HG02623 (cell line): ENCODE results near the gene PTPRU.

Experiments
- ATAC-seq: cut with Tn5 transposase; IDR thresholded peaks from one replicate; pipeline ENCODE4 v1.9.1; 2021; ENCODE audit warnings: moderate library complexity; ENCODE audit not compliant: unreplicated experiment

Gene PTPRU

DNA sequence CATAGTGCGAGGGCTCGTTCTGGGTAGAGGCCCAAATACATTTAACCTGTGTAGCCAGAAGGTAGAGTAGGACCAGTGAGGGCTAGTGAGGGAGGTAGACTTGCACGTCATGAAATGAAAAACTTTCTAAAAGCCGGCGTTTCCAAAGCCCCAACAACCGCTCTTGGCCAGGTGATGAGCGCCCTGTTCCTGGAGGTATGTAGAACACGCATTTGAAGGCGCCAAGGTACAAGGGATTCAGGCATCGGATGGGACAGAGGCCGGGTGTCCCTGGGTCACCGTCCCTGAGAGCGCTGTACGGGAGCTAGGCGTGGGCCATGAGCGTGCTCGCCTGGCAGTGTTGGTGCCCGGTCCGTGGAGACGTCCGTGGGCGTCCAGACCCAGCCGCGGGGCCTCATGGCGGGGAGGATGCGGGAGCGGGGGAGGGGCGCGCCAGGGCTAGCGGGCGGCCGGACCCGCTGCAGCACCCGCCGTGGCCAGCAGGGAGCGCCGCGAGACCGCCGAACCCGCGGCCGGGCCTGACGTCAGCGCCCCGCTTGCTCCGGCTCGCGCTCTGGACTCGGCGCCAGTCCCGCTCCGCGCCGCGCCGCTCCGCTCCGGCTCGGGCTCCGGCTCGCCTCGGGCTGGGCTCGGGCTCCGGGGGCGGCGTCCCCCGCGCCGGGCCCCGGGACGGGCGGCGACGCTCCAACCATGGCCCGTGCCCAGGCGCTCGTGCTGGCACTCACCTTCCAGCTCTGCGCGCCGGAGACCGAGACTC is at the start of gene PTPRU:
Gene PTPRU (plus strand): TSS at position 568 of the 757 bp plus-strand sequence. CDS start 123 bp downstream, at position 691.
- peak; percentile 63 for ATAC-seq

DNA sequence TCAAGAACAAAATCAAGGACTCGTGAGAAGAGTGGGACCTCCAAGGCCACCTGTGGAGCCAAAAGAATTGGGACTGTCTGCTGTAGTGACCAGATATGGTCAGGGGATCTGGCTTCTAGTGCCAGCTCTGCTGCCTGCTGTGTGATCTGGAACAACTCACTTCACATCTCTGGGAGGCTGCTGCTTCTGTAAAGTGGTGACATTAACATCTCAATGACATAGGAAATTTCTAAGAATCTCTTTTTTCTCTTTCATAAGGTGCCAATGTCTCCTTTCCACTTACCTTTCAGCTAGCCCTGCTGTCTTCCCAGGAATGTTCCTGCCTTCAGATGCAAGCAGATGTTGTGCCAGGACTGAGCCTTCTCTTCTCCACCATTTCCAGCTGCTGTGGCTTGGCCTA is 49.6 kb upstream of the PTPRU start:
- ATAC-seq = no peak

DNA sequence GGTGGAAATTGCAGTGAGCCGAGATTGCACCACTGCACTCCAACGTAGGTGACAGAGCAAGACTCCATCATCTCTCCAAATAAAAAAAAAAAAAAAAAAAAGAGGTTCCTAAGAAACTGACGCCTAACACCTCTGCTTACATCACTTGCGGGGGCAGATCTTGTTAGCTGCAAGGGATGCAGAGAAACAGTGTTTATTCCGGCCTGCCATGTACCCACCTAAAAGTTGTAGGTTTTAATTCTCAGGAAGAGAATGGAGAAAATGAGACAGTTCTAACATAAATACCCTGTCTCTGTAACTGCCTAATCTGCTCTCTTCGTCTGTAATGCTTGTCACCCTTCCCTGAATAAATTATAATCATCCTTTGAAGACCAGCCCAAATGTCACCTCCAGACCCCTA is 45.6 kb upstream of the PTPRU start:
- ATAC-seq = no peak

DNA sequence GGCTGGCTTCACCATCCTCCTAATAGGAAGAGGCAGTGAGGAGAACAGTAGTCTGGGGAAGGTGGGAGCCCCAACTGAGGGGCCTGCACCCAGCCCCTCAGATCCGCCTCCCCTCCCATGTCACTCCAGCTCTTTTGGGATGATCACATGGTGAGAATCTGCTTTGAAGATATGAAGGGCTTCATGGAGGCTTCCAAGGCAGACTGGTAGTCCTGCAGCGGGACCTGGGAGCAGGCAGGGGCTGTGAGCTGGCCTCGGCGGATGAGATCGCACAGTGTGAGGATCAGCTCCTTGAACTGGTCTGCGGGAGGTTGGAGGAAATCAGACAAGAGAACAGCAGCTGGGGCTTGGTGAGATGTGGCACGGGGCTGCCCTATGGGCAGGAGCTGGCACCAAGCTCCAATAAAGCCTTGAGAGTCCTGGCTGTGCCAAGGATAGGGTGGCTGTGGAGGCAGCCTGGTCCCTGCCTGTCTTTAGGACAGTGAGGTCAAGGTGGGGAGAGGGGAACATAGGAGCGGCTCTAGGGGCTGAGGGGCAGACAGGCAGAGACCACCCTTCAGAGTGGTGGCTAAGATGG is 42.4 kb upstream of the PTPRU start:
- no peak for ATAC-seq

DNA sequence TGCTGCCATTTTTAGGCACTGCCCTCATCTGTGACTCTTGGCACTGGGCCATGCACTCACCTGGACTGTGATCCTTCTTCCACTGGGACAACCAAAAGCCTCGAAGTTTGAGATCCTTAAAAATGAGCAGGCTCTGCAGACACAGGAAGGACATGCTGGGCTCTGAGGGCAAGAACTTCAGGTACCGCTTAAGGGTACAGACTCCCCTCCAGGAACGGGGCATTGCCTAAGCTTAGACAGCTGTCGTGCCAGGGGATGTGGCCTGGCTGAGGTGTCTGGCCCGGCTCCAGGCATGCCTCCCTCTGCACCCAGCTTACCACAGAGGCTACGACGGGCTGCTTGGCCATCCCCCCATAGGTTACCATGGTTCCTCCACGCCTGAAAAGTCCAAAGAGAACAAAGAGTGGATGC is 40.4 kb upstream of the PTPRU start:
- ATAC-seq = no peak

DNA sequence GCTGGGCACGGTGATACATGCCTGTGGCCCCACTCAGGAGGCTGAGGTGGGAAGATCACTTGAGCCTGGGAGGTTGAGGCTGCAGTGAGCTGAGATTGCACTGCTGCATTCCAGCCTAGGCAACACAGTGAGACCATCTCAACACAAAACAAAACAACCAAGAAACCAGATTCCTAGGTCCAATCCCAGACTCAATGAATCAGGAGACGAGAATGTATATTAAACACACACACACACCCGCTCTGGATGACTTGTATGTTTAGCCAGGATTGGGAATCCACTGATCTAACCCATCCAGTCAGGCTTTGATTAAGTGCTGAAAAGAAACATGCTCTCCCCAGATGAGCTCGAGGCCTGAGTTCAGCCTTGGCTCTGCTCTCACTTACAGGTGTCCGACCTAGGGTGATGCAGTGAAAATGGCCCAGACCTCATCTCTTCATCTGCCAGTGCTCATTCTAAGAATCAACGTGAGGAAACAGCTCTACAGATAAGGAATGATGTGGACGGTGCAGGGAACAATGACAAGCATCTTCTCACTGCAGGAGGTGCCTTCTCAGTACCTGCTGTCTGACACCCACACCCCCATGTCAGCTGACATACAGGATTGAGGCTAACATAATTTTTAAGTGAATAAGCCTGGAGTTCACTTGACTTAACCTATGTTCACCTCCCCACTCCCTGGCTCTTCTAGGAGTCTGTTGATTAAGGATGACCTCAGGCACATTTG is 39.3 kb upstream of the PTPRU start:
- ATAC-seq = no peak

DNA sequence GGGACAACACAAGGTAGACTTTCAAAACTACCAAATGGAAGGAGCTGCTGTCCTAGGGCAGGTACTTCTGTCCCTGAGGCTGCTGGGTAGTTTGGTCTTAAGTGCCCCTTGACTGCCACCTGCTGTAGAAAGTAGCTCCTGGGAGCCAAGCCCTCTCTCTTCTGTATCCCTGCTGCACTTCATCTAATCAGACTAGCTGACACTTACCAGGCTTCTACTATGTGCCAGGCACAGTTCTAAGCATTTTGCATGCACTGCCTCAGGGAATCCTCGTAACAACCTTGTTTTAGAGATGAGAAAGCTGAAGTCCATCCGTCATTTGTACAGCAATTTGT is 38.8 kb upstream of the PTPRU start:
- ATAC-seq = no peak

DNA sequence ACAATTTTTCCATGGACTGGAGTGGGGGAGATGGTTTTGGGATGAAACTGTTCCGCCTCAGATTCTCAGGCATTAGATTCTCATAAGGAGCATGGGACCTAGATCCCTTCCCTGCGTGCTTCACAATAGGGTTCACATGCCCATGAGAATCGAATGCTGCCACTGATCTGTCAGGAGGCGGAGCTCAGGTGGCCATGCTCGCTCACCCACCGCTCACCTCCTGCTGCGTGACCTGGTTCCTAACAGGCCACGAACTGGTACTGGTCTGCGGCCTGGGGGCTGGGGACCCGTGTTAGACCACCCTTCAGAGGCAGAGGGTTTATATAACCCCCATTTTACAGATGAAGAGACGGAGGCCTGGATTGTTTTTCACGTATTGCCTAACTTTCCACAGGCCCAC is 38.3 kb upstream of the PTPRU start:
- no peak for ATAC-seq

DNA sequence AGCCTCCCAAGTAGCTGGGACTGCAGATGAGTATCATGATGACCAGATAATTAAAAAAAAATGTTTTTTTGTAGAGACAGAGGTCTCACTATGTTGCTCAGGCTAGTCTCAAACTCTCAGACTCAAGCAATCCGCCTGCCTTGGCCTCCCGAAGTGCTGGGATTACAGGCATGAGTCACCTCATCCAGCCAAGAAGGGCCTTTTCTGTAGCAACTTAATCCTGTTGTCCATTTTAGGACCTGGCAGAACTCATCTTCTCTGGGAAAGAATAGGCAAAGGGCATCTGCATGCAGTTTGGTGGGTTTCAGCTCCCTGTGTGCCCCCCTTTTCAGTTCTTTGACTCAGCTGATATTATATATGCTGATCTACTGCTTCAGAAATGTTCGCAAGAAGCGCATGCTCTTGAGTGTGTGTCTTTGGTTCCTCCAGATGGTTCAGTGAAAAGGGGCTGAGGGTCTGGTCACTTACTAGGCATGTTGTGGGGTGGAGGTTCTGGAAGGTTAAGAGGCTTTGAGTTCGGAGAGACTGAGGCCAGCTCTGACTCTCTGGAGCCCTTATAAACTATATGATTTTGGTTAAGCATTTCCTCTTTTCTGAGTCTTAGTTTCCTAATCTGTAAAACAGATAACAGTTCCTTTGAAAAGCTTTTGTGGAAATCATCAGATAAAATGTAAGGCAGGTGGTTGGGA is 35.3 kb upstream of the PTPRU start:
- no peak for ATAC-seq

DNA sequence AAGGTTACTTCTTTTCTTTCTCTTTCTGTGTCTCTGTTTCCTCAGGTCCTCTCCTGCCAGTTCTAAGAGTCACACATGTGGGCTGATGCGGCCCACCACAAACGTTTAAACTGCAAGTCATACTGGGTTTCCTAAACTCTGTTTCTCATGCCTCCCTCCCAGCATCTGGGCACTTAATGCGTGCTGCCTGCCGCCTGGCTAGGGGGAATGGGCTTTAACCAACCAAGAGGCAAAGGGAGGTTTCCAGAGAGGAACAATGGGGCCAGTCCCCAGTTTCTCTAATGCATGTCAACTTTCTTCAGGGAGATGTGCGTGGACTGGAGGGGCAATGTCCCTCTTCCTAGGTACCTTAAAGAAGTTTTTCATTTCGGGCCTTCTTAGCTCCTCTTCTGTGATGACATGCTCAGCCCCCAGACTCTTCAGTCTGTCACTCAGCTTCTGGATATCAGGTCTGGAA is 34.7 kb upstream of the PTPRU start:
- ATAC-seq = no peak

DNA sequence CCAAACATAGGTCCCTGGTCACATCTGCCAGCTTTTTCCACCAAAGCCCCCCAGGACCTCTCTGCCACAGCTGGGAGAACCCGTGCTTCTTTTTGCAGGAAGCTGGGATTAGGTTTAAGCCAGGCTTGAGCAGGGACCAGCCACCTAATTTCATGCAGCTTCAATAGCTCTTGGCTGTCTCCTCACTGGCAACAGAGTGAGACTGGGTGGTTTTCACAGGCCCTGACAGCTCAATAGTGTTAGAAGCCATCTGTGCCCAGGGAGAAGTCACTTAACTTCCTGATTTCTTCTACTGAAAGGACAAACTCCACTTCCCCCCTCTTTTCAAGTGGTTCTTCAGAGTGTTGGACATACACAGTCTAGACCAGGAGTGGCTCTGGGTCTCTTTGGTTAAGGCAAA is 34.3 kb upstream of the PTPRU start:
- ATAC-seq = no peak

DNA sequence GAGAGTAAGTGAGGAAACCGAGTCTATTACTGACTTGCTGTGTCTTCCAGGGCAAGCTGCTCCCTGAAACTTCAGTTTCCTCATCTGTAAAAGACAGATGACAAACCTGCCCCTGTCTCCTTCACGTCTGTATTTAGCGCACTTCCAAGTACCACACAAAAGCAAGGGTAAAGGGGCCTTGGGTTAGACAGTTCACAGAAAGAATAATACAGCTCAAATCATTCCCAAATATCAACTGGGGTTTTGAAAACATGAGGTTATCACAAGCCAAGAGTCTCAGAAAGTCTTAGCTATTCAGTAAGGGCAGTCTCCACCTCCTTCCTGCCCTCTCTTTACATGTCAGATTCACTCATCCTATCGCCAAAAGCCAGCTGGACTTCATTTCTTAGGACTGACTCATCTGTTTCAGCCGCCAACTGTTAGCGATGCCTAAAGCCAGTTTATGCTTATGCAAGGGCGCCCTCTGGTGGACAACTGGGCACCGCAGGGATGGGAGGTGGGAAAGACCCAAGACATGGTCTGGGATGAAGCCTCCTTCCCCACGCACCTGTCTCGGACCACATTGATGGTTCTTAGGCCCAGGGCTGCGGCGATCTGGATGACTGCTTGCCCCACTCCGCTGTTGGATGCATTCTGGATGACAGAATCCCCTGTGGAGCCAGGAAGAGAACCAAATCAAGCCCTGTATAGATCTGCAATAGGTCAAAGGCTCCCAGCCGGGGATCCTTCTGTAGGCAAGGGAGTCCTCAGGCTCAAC is 33.6 kb upstream of the PTPRU start:
- peak; percentile 48 for ATAC-seq

DNA sequence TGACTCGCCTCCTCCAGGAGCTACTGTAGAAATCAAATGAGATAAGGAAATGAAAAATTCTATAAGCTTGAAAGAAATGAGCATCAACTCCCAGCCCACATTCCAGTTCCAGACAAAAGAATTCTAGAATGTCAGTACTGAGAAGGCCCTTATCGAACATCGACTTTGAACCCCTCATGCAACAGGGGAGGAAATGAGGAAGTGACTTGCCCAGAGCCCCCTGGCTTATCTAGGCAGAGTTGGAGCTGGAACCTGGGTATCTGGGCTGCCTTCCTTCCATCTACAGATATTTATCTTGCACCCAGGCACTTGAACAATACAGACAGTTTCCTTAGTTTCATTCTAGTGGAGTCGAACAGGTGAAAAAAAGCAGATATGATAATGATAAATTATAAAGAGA is 27.9 kb upstream of the PTPRU start:
- ATAC-seq = no peak

DNA sequence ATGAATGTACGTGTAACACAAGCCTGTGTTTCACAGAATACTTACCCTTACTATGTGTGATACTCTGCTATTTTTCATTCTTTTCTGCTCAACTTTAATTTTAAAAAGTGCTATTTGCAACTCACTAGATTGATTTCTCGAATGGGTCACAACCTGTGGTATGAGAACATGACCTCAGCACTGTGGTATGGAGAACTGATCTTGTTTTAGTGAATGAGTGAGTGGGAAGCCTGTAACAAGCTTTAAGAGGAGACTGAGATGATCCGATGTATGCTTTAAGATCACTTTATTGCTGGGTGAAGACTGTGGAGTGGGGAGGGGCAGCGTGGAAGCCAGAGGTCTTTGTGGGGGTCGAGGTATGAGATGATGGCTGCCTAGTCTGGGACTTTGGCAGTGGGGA is 27.1 kb upstream of the PTPRU start:
- ATAC-seq = no peak

DNA sequence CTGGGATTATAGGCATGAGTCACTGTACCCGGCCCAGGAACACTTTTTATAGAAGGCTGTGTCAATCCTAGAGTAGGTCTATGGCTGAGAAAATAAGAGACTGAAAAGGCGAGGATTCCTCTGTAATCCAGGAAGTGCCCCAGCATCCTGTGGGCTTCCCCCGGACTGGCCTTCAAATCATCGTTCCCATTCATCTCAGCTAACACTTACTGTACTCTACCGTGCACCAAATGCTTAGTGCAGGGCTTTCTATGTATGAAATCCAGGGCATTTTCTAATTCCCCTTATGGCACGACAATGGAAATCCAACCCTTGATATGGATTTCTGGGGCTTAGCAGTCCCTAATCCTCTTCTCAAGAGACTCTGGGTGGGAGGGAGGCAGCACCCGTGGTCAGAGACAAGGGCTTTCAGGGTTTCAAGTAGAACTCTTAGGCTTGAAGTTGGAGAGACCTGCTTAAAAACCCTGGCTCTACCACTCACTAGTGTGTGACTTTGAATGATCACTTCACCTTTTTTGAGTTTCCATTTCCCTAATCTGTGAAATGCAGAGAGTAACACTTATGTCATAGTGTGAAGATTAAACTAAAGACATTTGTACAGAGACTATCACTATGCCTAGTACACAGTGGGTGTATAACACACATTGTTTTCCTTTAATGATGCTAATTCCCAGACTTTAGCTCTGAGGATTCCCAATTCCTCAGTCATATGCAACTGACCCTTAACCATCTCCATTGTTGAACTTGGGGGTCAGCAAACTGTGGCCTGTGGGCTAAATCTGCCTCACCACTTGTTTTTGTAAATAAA is 25.8 kb upstream of the PTPRU start:
- no peak for ATAC-seq

DNA sequence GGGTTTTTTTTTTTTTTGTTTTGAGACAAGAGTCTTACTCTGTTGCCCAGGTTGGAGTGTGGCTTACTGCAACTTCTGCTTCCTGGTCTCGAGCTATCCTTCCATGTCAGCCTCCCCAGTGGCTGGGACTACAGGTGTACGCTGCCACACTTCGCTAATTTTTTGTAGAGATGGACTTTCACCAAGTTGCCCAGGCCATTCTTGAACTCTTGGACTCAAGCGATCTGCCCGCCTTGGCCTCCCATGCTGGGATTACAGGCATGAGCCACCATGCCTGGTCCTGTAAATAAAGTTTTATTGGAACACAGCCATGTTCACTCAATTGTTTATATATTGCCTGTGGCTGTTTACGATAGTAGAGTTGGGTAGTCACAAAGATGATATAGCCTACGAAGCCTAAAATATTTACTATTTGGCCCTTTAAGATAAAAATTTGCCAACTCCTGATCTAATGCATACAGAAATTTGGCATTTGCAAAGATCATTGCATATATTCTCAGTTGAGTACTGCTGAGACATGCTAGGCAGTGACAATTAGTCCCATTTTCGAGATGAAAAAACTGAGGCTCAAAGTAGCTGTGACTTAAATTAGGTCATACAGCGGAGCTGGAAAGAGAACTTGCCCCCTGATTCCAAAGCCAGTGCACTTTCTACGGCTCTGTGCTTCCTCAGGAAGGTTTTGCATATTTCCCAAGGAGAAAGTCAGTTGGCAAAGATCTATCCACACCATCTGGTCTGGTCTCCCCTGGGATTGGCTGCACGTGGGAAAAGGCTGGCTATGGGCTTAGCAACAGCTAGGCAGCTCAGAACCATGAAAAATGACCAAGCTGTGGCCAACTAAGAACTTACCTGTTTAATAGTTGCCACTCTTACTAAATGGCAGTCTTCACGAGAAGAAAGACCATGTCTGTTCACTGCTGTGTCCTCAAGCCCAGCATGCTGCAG is 25.0 kb upstream of the PTPRU start:
- ATAC-seq = no peak

DNA sequence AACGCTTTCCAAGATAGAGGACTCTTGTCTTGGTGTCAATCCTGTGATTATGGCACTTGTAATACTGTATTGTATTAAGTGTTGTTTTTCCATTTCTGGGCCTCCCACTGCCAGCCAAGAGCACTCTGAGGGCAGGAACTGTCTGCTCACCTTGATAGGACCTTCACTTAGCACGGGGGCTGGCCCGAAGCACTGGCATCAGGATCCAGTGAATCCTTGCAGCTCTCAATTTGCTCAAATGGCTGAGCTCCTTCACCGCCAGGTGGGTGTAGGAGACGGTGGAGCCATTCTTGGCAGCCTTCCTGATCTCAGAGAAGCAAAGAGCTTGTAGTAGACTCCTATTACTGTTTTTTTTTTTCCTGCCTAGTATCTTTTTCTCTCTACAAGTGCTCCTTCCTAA is 23.3 kb upstream of the PTPRU start:
- no peak for ATAC-seq

DNA sequence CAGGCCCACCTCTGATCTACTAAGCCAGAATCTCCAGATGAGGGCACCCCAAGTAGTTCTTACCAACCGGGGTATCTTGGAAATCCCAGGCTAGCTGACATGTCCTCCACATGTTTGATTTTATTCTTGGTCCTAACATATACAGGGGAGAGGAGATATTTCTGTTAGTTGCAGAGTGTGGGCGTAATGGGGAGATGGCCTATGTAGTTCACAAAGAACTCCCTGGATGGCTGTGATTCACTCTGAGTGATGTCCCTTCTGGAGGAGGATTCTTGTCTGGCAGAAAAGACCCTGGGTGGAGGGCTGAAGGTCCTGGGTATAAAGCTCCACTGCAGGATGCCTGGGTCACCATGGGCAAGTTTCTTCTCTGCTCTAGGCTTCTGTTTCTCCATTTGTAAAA is 18.7 kb upstream of the PTPRU start:
- no peak for ATAC-seq

DNA sequence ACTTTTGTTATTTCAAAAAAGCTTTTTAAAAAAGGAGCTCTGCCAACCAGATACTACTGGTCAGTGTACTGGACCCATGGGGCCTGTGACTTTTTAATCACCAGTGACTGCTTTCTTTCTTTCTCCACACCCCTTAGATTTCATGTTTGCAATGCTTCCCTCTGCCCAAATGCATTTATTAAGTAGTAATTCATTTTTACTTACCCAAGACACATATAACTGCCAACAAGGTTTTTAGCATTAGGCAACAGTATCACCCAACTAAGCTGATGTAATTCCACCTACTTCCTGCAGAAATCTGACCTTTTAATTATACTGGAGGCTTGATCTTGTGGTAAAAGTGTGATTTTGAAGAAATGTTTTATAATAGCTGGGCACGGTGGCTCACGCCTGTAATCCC is 18.1 kb upstream of the PTPRU start:
- ATAC-seq = no peak
